ENCODE data around the gene PPP1R3E.

GRCh38 chr14:23321572-23322547, 19.2 kb upstream of the PPP1R3E start:
- TF ChIP-seq POLR2AphosphoS5 (IDR thresholded peaks at IDR 0.05) (peak in 1 of 2 donors; percentile 14), EP300 (IDR thresholded peaks at IDR 0.05) (peak in 1 of 4 donors; percentile 3), CTCF (IDR thresholded peaks at IDR 0.05) (no peak)

Data from upper lobe of left lung (tissue), 4 donors.